22Rv1 (cell line): ENCODE measurements around the gene TCF4.

Source experiments
- ZFX ChIP-seq: fragments of 450-650 bp; IDR thresholded peaks from 2 replicates; pipeline ENCODE4 v1.6.1; 2017; ENCODE audit warnings: antibody characterized with exemption, borderline replicate concordance
- TF ChIP-seq, protein P1 (sequence below): fragments of 450-650 bp; IDR thresholded peaks from 2 replicates; pipeline ENCODE4 v1.5.1; 2017; ENCODE audit warnings: mild to moderate bottlenecking

GRCh38 chr18:55345103-55345950 lies 242.7 kb downstream of the TCF4 start:
- TF ChIP-seq, protein P1, sequence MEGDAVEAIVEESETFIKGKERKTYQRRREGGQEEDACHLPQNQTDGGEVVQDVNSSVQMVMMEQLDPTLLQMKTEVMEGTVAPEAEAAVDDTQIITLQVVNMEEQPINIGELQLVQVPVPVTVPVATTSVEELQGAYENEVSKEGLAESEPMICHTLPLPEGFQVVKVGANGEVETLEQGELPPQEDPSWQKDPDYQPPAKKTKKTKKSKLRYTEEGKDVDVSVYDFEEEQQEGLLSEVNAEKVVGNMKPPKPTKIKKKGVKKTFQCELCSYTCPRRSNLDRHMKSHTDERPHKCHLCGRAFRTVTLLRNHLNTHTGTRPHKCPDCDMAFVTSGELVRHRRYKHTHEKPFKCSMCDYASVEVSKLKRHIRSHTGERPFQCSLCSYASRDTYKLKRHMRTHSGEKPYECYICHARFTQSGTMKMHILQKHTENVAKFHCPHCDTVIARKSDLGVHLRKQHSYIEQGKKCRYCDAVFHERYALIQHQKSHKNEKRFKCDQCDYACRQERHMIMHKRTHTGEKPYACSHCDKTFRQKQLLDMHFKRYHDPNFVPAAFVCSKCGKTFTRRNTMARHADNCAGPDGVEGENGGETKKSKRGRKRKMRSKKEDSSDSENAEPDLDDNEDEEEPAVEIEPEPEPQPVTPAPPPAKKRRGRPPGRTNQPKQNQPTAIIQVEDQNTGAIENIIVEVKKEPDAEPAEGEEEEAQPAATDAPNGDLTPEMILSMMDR, result no peak
- TF ChIP-seq ZFX, result no peak
